ENCODE results near the gene CCDC70. TPM values are rescaled to one million over a fixed set of nuclear protein-coding genes. Genes with fewer than 3 reads are reported as not detected.

The CCDC70 gene
- total RNA-seq, 1 donor from 2014 or later = not detected

GRCh38 chr13:51816604-51817249 is 45.0 kb upstream of the CCDC70 start:
- Histone ChIP-seq H3K9ac (ENCODE audit: low read length) (no peak overlapping the region), H2AFZ (ENCODE audit: low read depth, low read length) (no peak overlapping the region), H3K36me3 (ENCODE audit: insufficient read depth, low read length) (no peaks in the 10 kb centered on the region), H3K4me3 (ENCODE audit: insufficient read depth, low read depth, low read length) (no peak overlapping the region), H3K4me1 (ENCODE audit: insufficient read depth, low read length) (no peaks in the 10 kb centered on the region), H3K9me3 (ENCODE audit: insufficient read depth, low read depth, low read length) (no peaks in the 10 kb centered on the region), H3K27ac (ENCODE audit: low read depth, low read length) (no peak overlapping the region), H3K27me3 (ENCODE audit: insufficient read depth, low read length) (peaks cover 57% of the 10 kb centered on the region), H3K79me2 (ENCODE audit: insufficient read depth, low read length) (no peaks in the 10 kb centered on the region), H4K20me1 (ENCODE audit: insufficient read depth, low read length) (no peaks in the 10 kb centered on the region), H3K4me2 (ENCODE audit: low read length) (no peak overlapping the region)
- no peak for DNase-seq (ENCODE audit: low read depth)
- Mint-ChIP-seq H3K27ac (ENCODE audit: unreplicated experiment) (no peak overlapping the region), H3K27me3 (ENCODE audit: low read depth, unreplicated experiment) (peaks cover 44% of the 10 kb centered on the region), H3K36me3 (ENCODE audit: low read depth, unreplicated experiment) (no peaks in the 10 kb centered on the region), H3K4me3 (ENCODE audit: unreplicated experiment) (peak overlapping the region; percentile 47), H3K4me1 (ENCODE audit: low read depth, unreplicated experiment) (peaks cover 5% of the 10 kb centered on the region), H3K9me3 (ENCODE audit: unreplicated experiment) (no peaks in the 10 kb centered on the region)
- TF ChIP-seq, protein P1, sequence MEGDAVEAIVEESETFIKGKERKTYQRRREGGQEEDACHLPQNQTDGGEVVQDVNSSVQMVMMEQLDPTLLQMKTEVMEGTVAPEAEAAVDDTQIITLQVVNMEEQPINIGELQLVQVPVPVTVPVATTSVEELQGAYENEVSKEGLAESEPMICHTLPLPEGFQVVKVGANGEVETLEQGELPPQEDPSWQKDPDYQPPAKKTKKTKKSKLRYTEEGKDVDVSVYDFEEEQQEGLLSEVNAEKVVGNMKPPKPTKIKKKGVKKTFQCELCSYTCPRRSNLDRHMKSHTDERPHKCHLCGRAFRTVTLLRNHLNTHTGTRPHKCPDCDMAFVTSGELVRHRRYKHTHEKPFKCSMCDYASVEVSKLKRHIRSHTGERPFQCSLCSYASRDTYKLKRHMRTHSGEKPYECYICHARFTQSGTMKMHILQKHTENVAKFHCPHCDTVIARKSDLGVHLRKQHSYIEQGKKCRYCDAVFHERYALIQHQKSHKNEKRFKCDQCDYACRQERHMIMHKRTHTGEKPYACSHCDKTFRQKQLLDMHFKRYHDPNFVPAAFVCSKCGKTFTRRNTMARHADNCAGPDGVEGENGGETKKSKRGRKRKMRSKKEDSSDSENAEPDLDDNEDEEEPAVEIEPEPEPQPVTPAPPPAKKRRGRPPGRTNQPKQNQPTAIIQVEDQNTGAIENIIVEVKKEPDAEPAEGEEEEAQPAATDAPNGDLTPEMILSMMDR (IDR thresholded peaks at IDR 0.05; ENCODE audit: insufficient read depth, low read depth, low read length) = no peak
- FAIRE-seq = no peak

DNA sequence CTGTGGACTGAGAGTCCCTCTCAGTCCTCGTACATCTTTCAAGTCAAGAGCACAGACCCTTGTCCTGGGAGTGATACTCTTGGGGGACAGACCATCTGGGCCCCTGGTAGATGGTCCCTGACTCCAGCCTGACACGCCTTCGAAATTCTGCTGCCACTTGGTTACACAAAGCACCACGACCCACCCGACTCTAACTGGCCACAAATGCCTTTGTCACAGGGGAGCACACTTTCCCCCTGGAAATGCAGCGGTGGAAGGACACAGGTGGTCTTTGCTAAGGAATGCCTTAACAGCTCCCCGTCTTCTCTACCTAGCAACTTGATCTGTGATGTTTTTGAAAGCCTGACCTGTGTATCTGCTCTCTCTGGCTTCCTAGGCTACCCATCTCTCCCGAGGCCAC is 44.1 kb upstream of the CCDC70 start:
- FAIRE-seq (no peak), DNase-seq (ENCODE audit: low read depth) (no peak)
- H2AFZ ChIP-seq (ENCODE audit: low read depth, low read length) = no peak overlapping the region
- Mint-ChIP-seq H3K4me1 (ENCODE audit: low read depth, unreplicated experiment) (no peaks in the 10 kb centered on the region), H3K27ac (ENCODE audit: unreplicated experiment) (no peak overlapping the region), H3K4me3 (ENCODE audit: unreplicated experiment) (no peak overlapping the region), H3K36me3 (ENCODE audit: low read depth, unreplicated experiment) (no peaks in the 10 kb centered on the region), H3K27me3 (ENCODE audit: low read depth, unreplicated experiment) (peaks cover 47% of the 10 kb centered on the region), H3K9me3 (ENCODE audit: unreplicated experiment) (no peaks in the 10 kb centered on the region)
- no peaks in the 10 kb centered on the region for H4K20me1 ChIP-seq (ENCODE audit: insufficient read depth, low read length)
- no peaks in the 10 kb centered on the region for H3K9me3 ChIP-seq (ENCODE audit: insufficient read depth, low read depth, low read length)
- no peak overlapping the region for H3K4me2 ChIP-seq (ENCODE audit: low read length)
- no peak overlapping the region for H3K27ac ChIP-seq (ENCODE audit: low read depth, low read length)
- H3K4me3 ChIP-seq (ENCODE audit: insufficient read depth, low read depth, low read length) = no peak overlapping the region
- no peak for TF ChIP-seq EZH2 (IDR thresholded peaks at IDR 0.05; ENCODE audit: insufficient read depth, low read length)
- TF ChIP-seq, protein P1 (IDR thresholded peaks at IDR 0.05; ENCODE audit: insufficient read depth, low read depth, low read length) = no peak
- no peak overlapping the region for H3K9ac ChIP-seq (ENCODE audit: low read length)
- peaks cover 63% of the 10 kb centered on the region for H3K27me3 ChIP-seq (ENCODE audit: insufficient read depth, low read length)
- no peaks in the 10 kb centered on the region for H3K79me2 ChIP-seq (ENCODE audit: insufficient read depth, low read length)
- no peaks in the 10 kb centered on the region for H3K4me1 ChIP-seq (ENCODE audit: insufficient read depth, low read length)
- no peaks in the 10 kb centered on the region for H3K36me3 ChIP-seq (ENCODE audit: insufficient read depth, low read length)

DNA sequence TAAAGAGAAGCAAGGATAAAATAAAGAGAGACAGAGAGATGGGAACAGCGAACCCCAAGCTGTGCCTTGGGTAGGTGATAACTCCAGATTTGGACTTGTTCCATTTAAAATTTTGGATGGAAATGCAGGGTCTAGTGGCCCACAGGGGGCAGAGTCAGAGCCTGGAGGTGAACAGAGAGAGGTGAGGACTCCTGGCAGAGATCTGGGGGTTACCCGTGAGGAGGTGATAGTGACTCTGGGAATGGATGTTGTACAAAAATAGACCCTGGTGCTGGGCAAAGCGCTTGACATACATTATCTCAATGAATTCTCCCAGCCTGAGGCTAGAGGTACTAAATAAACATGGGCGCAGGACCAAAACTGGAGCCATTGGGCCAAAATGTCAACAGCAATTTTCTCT is 43.5 kb upstream of the CCDC70 start:
- TF ChIP-seq, protein P1 (IDR thresholded peaks at IDR 0.05; ENCODE audit: insufficient read depth, low read depth, low read length) = no peak
- TF ChIP-seq EZH2 (IDR thresholded peaks at IDR 0.05; ENCODE audit: insufficient read depth, low read length) = no peak
- H3K27me3 Mint-ChIP-seq (ENCODE audit: low read depth, unreplicated experiment) = peaks cover 47% of the 10 kb centered on the region
- Histone ChIP-seq H3K9me3 (ENCODE audit: insufficient read depth, low read depth, low read length) (no peaks in the 10 kb centered on the region), H2AFZ (ENCODE audit: low read depth, low read length) (no peak overlapping the region), H3K4me2 (ENCODE audit: low read length) (no peak overlapping the region), H3K9ac (ENCODE audit: low read length) (no peak overlapping the region), H3K36me3 (ENCODE audit: insufficient read depth, low read length) (no peaks in the 10 kb centered on the region), H3K79me2 (ENCODE audit: insufficient read depth, low read length) (no peaks in the 10 kb centered on the region), H3K27ac (ENCODE audit: low read depth, low read length) (no peak overlapping the region), H3K27me3 (ENCODE audit: insufficient read depth, low read length) (peaks cover 63% of the 10 kb centered on the region), H3K4me1 (ENCODE audit: insufficient read depth, low read length) (no peaks in the 10 kb centered on the region), H4K20me1 (ENCODE audit: insufficient read depth, low read length) (no peaks in the 10 kb centered on the region), H3K4me3 (ENCODE audit: insufficient read depth, low read depth, low read length) (no peak overlapping the region)
- no peaks in the 10 kb centered on the region for H3K36me3 Mint-ChIP-seq (ENCODE audit: low read depth, unreplicated experiment)
- no peak overlapping the region for H3K27ac Mint-ChIP-seq (ENCODE audit: unreplicated experiment)
- FAIRE-seq (no peak), DNase-seq (ENCODE audit: low read depth) (no peak)
- H3K4me1 Mint-ChIP-seq (ENCODE audit: low read depth, unreplicated experiment) = no peaks in the 10 kb centered on the region
- H3K4me3 Mint-ChIP-seq (ENCODE audit: unreplicated experiment) = no peak overlapping the region
- no peaks in the 10 kb centered on the region for H3K9me3 Mint-ChIP-seq (ENCODE audit: unreplicated experiment)

All from astrocyte (in vitro differentiated cells and primary cell).